HPDE6-E6E7 (cell line): Measurements from ENCODE around the gene CDH4.

Source experiments
- DNase-seq: peaks from one replicate; pipeline ENCODE4 v3.0.0; 2011; ENCODE audit warnings: missing footprints; ENCODE audit errors: extremely low spot score

Gene CDH4

DNA sequence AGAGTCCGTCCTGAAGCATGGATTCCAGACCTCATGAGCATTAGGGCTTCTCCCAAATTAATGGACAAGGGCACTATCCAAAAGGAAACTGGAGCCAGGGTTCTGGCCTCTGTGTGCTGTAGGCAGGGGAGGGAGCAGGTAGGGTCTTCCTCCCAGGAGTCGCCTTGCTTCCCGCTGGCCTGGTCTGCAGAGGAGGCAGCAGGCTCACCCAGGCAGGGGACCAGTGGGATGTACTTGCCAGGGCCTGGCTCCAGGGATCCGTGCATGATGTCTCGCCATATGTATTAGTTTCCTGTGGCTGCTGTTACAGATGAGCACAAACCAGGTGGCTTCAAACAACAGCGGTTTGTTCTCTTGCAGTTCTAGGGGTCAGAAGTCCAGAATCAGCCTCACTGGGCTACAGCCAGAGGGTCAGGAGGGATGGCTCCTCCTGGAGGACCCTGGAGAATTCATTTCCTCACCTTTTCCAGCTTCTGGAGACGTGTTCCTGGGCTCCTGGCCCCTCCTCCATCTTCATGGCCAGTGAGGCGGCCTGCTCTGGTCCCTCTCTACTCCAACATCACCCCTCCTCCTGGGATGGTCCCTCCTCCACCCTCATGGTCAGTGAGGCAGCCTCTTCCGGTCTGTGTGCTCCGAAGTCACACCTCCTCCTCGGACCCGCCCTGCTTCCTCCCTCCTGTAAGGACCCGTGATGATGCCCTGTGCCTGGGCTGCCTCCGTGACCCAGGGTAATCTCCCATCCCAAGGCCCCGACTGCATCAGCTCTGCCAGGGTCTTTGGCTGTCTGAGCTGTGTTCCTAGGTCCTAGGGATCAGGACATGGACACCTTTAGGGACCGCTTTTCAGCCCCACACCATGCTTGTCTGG lies 329.1 kb downstream of the CDH4 start:
- no peak for DNase-seq

- no peak for DNase-seq
Measured at GRCh38 chr20:61581825-61582188, 329.7 kb downstream of the CDH4 start.

DNA sequence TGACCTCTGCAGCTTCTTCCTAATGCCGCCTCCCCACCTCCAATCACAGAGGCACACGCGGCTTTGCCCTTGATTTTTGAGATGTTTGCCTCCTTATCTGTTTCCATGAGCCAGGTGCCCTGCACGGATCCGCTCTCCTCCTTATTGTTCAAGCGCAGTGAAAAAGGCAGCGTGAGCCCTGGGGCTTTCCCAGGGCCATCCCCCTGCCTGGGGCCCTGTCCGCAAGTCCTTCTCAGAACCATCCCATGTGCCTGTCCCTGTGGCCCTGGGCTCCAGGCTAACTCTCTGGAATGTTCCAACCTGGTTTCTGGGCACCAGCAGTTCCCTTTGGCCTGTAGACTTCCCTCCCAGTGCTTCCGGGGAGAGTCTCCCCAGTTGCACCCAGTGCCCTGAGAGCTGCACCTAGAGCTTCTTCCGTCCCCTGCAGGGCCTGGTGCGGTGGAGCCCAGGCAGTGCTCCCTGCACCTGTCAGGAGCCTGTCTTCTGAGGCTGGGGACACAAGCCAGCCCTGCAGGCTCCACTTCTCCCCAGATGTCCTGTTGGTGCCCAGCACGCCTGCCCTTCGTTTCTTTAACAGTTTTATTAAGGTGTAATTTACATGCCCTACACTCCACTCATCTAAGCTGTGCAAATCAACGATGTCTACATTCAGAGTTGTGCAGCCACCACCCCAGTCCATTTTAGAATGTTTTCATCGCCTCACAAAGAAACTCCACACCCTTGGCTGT lies 330.3 kb downstream of the CDH4 start:
- DNase-seq: no peak

GRCh38 chr20:61583356-61583755 lies 331.3 kb downstream of the CDH4 start:
- DNase-seq: no peak

- no peak for DNase-seq
Measured at GRCh38 chr20:61584851-61585250, 332.8 kb downstream of the CDH4 start.

DNA sequence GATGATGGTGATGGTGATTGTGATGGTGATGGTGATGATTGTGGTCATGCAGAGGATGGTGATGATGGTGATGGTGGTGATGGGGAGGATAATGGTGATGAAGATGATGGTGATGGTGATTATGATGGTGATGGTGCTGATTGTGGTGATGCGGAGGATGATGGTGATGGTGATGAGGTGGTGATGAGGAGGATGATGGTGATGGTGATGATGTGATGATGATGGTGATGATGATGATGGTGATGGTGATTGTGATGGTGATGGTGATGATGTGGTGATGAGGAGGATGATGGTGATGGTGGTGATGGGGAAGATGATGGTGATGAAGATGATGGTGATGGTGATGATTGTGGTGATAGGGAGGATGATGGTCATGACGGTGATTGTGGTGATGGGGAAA lies 333.7 kb downstream of the CDH4 start:
- no peak for DNase-seq

DNA sequence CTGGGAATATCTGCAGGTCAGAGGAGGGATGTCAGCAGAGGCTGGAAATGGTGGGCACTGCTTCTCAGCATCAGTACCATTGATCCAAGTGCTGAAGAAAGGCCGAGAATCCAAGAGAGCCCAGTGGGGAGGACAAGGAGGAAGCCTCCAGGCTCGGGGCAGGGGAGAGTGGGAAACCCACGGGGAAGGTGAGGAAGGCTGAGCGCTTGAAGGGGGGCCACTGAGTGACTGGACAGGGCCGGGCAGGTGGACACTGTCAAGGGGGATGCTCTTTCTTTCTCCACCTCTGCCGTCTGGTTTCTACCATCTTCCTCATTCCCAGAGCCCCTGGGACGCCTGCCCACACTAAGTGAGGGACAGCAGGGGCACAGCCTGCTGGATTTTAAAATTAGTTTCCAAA lies 335.0 kb downstream of the CDH4 start:
- DNase-seq: no peak

DNA sequence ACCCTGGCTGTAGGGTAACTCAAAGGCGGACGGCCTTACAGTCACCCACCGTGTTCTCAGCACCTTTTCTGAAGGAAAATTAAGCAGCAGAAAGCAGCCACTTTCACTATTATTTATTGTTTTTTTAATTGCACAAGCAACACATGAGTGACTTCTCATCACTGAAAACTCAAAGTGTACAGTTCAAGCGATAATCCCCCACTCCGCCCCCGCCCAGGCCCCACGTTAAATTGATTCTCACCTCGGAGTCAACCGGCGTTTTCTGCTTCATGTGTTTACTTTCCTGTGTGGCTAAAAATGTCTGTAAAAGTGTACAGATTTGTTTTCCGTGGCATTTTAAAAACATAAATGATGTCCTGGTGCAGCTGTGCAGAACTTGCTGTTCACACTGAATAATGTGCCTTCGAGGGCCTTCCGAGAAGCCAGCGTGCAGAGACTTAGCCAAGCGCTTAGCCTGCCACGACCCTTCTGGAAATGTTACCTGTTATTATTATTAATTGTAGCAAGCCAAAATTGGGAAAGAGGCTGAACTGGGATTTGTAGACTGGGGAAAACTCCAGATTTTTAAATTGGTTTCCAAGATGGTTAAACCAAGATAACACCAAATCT lies 335.7 kb downstream of the CDH4 start:
- DNase-seq: no peak

- no peak for DNase-seq
Measured at GRCh38 chr20:61588411-61589385, 336.6 kb downstream of the CDH4 start.

- no peak for DNase-seq
Measured at GRCh38 chr20:61590236-61590635, 338.2 kb downstream of the CDH4 start.

DNA sequence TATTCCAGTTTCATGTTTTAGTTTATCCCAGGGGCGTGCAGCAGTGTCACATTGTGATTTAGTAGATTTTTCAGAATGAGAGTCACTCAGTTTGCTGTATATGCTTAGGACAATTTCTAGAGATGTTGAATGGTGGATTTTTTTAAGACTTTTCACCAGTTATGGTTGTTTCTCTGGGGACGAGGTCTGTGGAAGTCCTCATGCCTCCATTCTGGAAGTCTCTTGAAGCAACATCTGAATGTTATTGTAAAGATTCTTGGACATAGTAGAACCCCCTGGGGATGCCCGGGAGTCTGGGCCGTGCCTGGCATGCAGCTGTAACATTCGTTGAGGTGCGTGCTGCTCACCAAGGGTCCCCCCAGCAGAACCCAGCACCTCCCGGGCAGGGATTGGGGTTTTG lies 341.5 kb downstream of the CDH4 start:
- no peak for DNase-seq

- no peak for DNase-seq
Measured at GRCh38 chr20:61594198-61594597, 342.1 kb downstream of the CDH4 start.

DNA sequence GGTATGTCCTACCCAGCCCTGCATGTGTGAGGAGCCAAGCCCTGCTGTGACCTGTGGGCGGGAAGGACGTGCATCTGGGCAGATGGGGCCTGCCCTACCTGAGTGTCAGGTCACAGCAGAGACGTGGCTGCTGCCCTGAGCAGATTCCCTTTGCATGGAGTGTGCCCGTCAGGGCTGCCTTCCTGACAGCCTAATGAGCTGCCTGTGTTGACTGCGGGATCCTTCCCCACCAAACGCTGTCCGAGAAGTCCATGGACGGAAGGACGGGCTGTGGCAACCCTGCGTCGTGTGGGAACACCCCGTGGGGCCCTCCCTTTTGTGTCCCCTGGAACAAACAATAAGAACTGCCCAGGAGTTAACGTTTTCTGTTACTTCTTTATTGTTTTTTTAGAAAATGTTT lies 343.2 kb downstream of the CDH4 start:
- DNase-seq: no peak

GRCh38 chr20:61596687-61597330 lies 344.7 kb downstream of the CDH4 start:
- DNase-seq: no peak

DNA sequence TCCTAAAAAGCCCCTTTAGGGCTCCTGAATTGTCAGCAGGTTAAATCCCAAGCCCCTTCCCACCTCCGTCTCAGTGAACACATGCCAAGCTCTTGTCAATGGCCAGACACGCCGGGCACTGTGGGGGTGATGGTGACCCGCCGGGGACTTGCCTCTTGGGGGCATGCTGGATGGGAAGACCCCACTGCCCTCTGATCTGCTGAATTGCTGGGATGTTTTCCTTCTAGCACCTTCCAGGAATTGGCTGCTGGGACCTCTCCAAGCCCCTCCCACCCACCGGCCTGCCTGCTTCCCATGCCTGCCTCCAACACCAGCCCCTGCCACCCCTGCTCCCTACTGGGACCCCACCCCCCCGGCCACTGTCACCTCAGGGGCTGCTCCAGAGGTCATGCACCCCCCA lies 345.9 kb downstream of the CDH4 start:
- DNase-seq: no peak

- DNase-seq: no peak
Measured at GRCh38 chr20:61598586-61598985, 346.5 kb downstream of the CDH4 start.

GRCh38 chr20:61599061-61599531 lies 347.0 kb downstream of the CDH4 start:
- no peak for DNase-seq

DNA sequence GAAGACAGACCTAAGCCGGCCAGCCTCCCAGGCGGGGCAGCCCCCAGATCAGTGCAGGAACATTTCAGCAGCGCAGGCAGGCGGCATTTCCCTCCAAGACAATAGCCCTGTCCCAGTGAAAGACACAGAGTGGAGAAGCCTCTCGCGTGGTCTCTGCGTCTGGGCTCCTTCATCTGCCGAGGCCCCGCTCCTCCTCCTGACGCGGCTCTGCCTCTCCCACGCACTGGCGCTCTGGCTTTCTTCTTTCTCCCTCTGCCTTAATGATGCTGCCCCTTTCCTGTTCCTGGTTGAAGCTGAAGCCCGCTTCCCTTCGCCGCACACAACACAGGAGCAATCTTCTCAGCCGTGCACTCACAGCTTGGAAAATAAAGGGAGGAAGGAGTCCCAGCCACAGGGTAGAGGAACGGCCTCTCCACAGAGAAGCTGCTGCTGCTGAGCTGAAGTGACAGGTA lies 347.5 kb downstream of the CDH4 start:
- DNase-seq: no peak

- DNase-seq: no peak
Measured at GRCh38 chr20:61600016-61600415, 348.0 kb downstream of the CDH4 start.

- no peak for DNase-seq
Measured at GRCh38 chr20:61601361-61601760, 349.3 kb downstream of the CDH4 start.

DNA sequence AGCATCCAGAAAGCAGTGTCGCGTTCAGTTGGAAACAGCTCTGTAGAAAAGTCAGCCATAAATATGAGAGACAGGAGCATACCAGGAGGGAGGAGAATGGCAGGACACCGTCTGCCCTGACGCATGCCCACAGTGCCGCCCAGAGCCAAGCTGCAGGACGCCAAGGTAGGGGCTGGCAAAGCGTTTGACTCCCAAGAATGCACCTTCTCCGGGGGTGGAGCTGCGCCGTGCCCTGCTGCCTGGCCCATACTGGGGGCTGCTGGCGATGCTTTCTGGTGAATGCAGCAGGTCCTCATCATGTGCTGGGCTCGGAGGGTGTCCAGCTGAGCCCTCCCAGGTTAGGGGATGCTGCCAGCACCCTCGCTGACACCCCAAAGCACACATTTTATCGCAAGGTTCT lies 349.8 kb downstream of the CDH4 start:
- DNase-seq: no peak
